ENCODE results near the gene NUBP2. TPM values are rescaled to one million over a fixed set of nuclear protein-coding genes. Genes with fewer than 3 reads are reported as not detected.

The NUBP2 gene
- total RNA-seq, 1 experiment from 2014 or later = 69.4 TPM

- no peak overlapping the region for H2BK5ac ChIP-seq (ENCODE audit: insufficient read length, low read length)
- no peak overlapping the region for H3K4me3 Mint-ChIP-seq
- H2BK120ac ChIP-seq (ENCODE audit: low read depth, low read length, poor library complexity, severe bottlenecking) = no peak overlapping the region
- no peak overlapping the region for H2BK20ac ChIP-seq (ENCODE audit: low read depth, low read length, poor library complexity, severe bottlenecking)
- no peak overlapping the region for H3K9ac ChIP-seq (ENCODE audit: extremely low read depth, insufficient read length, low read length)
- no peak overlapping the region for H4K91ac ChIP-seq (ENCODE audit: insufficient read length, low read depth, low read length)
- no peak overlapping the region for H3K27ac ChIP-seq (ENCODE audit: insufficient read length, low read depth, low read length)
- no peak overlapping the region for H3T11ph ChIP-seq (ENCODE audit: low read length)
- H2BK12ac ChIP-seq (ENCODE audit: insufficient read length, low read depth, low read length) = no peak overlapping the region
- H3K23ac ChIP-seq (ENCODE audit: insufficient read length, low read depth, low read length) = no peak overlapping the region
- H3K4me1 Mint-ChIP-seq = peaks cover 4 to 10% of the 10 kb centered on the region in 2 experiments
- H3K4me2 ChIP-seq (ENCODE audit: insufficient read depth, insufficient read length, low read length) = no peak overlapping the region
- no peak overlapping the region for H3K4ac ChIP-seq (ENCODE audit: low read depth, low read length)
- no peak overlapping the region for H2BK15ac ChIP-seq (ENCODE audit: low read depth, low read length)
- H3K79me1 ChIP-seq (ENCODE audit: insufficient read depth, low read depth, low read length, poor library complexity, severe bottlenecking) = peaks cover 5% of the 10 kb centered on the region
- no peak overlapping the region for H3K18ac ChIP-seq (ENCODE audit: insufficient read length, low read depth, low read length)
- TF ChIP-seq CTCF (conservative IDR thresholded peaks at IDR 0.05) = peak; percentile 31; the same call in 1 of the 3 replicates
- no peaks in the 10 kb centered on the region for H3K9me3 Mint-ChIP-seq
- no CpG with 5 or more reads among the region's 51 CpGs for WGBS (ENCODE audit: extremely low coverage, insufficient read length, low lambda C conversion rate)
- no peak overlapping the region; a peak in 1 of 7 replicates for H3K27ac Mint-ChIP-seq
- no peak overlapping the region for H2AFZ ChIP-seq (ENCODE audit: low read length)
- H3K14ac ChIP-seq (ENCODE audit: insufficient read depth, low read length) = no peak overlapping the region; the same call in 1 of the 2 replicates
- no peak overlapping the region for H4K5ac ChIP-seq (ENCODE audit: insufficient read length, low read depth, low read length)
- no peak overlapping the region for H4K8ac ChIP-seq (replicated peaks; ENCODE audit: insufficient read length, low read depth, low read length)
- peaks cover 2% of the 10 kb centered on the region; the same call in 1 of the 2 replicates for H3K27me3 Mint-ChIP-seq (ENCODE audit: low read depth)
- no peak overlapping the region for H2AK5ac ChIP-seq (ENCODE audit: insufficient read length, low read length)
- H3K9me3 ChIP-seq (ENCODE audit: control insufficient read depth, low read depth, low read length) = no peaks in the 10 kb centered on the region
- no peaks in the 10 kb centered on the region for H3K27me3 ChIP-seq (ENCODE audit: insufficient read depth, low read length)
- H4K20me1 ChIP-seq (ENCODE audit: control insufficient read depth, insufficient read depth, insufficient read length) = no peaks in the 10 kb centered on the region
- peak; percentile 35 for DNase-seq
- H3K23me2 ChIP-seq (ENCODE audit: insufficient read length, low read depth, low read length, poor library complexity, severe bottlenecking) = peaks cover 5% of the 10 kb centered on the region
- no peak overlapping the region for H3K56ac ChIP-seq (ENCODE audit: insufficient read length, low read depth, low read length)
- H3K4me1 ChIP-seq (ENCODE audit: insufficient read depth, low read length) = no peaks in the 10 kb centered on the region; the same call in 1 of the 2 replicates
- peaks cover 5 to 18% (median 17%) of the 10 kb centered on the region in 3 experiments; a peak in 6 of 7 replicates for H3K36me3 Mint-ChIP-seq (ENCODE audit: insufficient read depth in 1 of 3, low read depth in 3 of 3)
- H3K79me2 ChIP-seq (ENCODE audit: insufficient read depth, low read length) = peaks cover 8% of the 10 kb centered on the region; the same call in 1 of the 2 replicates
Observed at GRCh38 chr16:1786242-1787055, 3.7 kb downstream of the NUBP2 start.

All from H9 (cell line).